Measurements from ENCODE around the gene MPZL1. TPM values are rescaled to one million over a fixed set of nuclear protein-coding genes. Genes with fewer than 3 reads are reported as not detected.
"Not testable (repeated sequence)": the region's sequence is repeated elsewhere in the genome, so short reads cannot be mapped to it uniquely, and the experiment has no call there.

Gene MPZL1
- total RNA-seq, 1 experiment from 2014 or later = 273 TPM

DNA sequence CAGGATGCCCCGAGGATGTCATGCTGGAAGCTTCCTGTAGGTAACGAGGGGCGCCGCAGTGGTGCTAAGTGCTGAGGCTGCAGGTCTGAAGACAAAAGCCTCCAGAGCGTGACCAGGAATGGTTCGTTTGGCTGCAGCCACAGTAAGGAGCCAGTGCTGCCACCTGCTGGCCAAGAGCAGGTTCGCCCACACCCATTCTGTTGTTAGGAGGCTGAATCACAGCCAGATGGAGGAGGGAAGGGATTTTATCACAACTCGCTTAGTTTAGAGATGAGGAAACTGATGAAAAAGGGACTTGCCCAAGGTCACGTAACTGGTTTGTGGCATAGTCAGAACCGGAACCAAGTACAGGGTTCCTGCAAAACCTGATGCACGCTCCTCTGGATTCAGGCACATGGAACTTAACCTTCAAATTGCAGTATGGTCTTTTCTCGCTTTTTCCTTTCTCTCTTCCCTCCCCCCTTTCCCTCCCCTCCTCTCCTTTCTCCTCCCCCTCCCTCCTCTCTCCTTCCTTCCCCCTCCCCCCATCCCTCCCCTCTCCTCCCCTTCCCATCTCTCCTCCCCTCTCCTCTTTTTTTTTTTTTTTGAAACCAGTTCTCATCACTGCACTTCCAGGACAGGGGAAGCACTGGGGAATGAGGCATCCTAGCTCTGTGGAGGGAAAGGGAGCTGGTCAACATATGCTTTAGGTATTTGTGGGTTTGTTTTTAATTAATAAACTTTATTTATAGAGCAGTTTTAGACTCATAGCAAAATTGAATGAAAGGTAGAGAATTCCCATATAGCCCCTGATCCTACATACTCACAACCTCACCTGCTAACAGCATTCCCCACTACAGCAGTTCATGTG lies 81.8 kb downstream of the MPZL1 start:
- no peaks in the 10 kb centered on the region for H3K9me3 Mint-ChIP-seq (ENCODE audit: unreplicated experiment)
- H3K4me3 Mint-ChIP-seq (ENCODE audit: unreplicated experiment) = peak overlapping the region; percentile 35
- peak overlapping the region; percentile 45 for H3K27ac Mint-ChIP-seq (ENCODE audit: unreplicated experiment)
- BruUV-seq (replicated peaks) = no TSS peak
- peak; percentile 90 to 91 for DNase-seq
- TF ChIP-seq, protein P1, sequence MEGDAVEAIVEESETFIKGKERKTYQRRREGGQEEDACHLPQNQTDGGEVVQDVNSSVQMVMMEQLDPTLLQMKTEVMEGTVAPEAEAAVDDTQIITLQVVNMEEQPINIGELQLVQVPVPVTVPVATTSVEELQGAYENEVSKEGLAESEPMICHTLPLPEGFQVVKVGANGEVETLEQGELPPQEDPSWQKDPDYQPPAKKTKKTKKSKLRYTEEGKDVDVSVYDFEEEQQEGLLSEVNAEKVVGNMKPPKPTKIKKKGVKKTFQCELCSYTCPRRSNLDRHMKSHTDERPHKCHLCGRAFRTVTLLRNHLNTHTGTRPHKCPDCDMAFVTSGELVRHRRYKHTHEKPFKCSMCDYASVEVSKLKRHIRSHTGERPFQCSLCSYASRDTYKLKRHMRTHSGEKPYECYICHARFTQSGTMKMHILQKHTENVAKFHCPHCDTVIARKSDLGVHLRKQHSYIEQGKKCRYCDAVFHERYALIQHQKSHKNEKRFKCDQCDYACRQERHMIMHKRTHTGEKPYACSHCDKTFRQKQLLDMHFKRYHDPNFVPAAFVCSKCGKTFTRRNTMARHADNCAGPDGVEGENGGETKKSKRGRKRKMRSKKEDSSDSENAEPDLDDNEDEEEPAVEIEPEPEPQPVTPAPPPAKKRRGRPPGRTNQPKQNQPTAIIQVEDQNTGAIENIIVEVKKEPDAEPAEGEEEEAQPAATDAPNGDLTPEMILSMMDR (IDR thresholded peaks at IDR 0.05; ENCODE audit: insufficient read depth in 1 of 2, low read depth in 1 of 2, low read length in 1 of 2, severe bottlenecking in 1 of 2, unreplicated experiment in 1 of 2) = peak; percentile 86 to 87
- peaks cover 46% of the 10 kb centered on the region for H3K4me1 Mint-ChIP-seq (ENCODE audit: low read depth, unreplicated experiment)
- Histone ChIP-seq H3K36me3 (ENCODE audit: control insufficient read depth, insufficient read depth, low read length) (no peaks in the 10 kb centered on the region; the same call in 1 of the 2 replicates), H3K9me3 (no peaks in the 10 kb centered on the region), H3K4me3 (ENCODE audit: low read depth, low read length) (no peak overlapping the region), H3K27me3 (replicated peaks; ENCODE audit: control insufficient read depth, insufficient read depth, low read length) (no peaks in the 10 kb centered on the region), H3K4me1 (peaks cover 32% of the 10 kb centered on the region)
- intact Hi-C loops (cut with micrococcal nuclease; ENCODE audit: unreplicated experiment) = loop anchor here (1.0 to 5.0 kb wide), 6 partner anchors 64 to 279 kb away; partner anchors contain the start of gene MPZL1
- H3K36me3 Mint-ChIP-seq (ENCODE audit: insufficient read depth, unreplicated experiment) = peaks cover 78% of the 10 kb centered on the region
- ChIA-PET CTCF (interaction anchor here (0.5 kb wide), 1 partner anchor 243 kb away, joined by 3 read pairs; no protein-coding TSS in a partner anchor), POLR2A (no interaction called here)
- no peaks in the 10 kb centered on the region for H3K27me3 Mint-ChIP-seq (ENCODE audit: insufficient read depth, unreplicated experiment)

GRCh38 chr1:167805041-167805556 lies 83.3 kb downstream of the MPZL1 start:
- no TSS peak for BruUV-seq (replicated peaks)
- Histone ChIP-seq H3K4me3 (ENCODE audit: low read depth, low read length) (no peak overlapping the region), H3K36me3 (ENCODE audit: control insufficient read depth, insufficient read depth, low read length) (no peaks in the 10 kb centered on the region; the same call in 1 of the 2 replicates), H3K9me3 (no peaks in the 10 kb centered on the region), H3K27me3 (replicated peaks; ENCODE audit: control insufficient read depth, insufficient read depth, low read length) (no peaks in the 10 kb centered on the region), H3K4me1 (peaks cover 23% of the 10 kb centered on the region)
- Mint-ChIP-seq H3K27me3 (ENCODE audit: insufficient read depth, unreplicated experiment) (no peaks in the 10 kb centered on the region), H3K4me3 (ENCODE audit: unreplicated experiment) (no peak overlapping the region), H3K27ac (ENCODE audit: unreplicated experiment) (peak overlapping the region; percentile 76), H3K36me3 (ENCODE audit: insufficient read depth, unreplicated experiment) (peaks cover 65% of the 10 kb centered on the region), H3K9me3 (ENCODE audit: unreplicated experiment) (no peaks in the 10 kb centered on the region), H3K4me1 (ENCODE audit: low read depth, unreplicated experiment) (peaks cover 41% of the 10 kb centered on the region)
- ChIA-PET POLR2A (no interaction called here), CTCF (no interaction called here)
- intact Hi-C loops (cut with micrococcal nuclease; ENCODE audit: unreplicated experiment) = no loop called here
- TF ChIP-seq, protein P1 (IDR thresholded peaks at IDR 0.05; ENCODE audit: insufficient read depth in 1 of 2, low read depth in 1 of 2, low read length in 1 of 2, severe bottlenecking in 1 of 2, unreplicated experiment in 1 of 2) = no peak
- DNase-seq = no peak

DNA sequence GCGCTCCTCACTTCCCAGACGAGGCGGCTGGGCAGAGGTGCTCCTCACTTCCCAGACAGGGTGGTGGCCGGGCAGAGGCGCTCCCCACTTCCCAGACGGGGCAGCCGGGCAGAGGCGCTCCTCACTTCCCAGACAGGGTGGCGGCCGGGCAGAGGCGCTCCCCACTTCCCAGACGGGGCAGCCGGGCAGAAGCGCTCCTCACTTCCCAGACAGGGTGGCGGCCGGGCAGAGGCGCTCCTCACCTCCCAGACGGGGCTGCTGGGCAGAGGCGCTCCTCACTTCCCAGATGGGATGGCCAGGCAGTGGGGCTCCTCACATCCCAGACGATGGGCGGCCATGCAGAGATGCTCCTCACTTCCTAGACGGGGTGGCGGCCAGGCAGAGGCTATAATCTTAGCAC lies 84.5 kb downstream of the MPZL1 start:
- Mint-ChIP-seq H3K4me1 (ENCODE audit: low read depth, unreplicated experiment) (peaks cover 29% of the 10 kb centered on the region), H3K27ac (ENCODE audit: unreplicated experiment) (peak overlapping the region; percentile 76), H3K36me3 (ENCODE audit: insufficient read depth, unreplicated experiment) (peaks cover 56% of the 10 kb centered on the region)
- H3K4me3 Mint-ChIP-seq (ENCODE audit: unreplicated experiment); CTCF ChIA-PET; DNase-seq; H3K4me3 ChIP-seq (ENCODE audit: low read depth, low read length); intact Hi-C loops (cut with micrococcal nuclease; ENCODE audit: unreplicated experiment); H3K27me3 Mint-ChIP-seq (ENCODE audit: insufficient read depth, unreplicated experiment); POLR2A ChIA-PET; H3K9me3 Mint-ChIP-seq (ENCODE audit: unreplicated experiment); H3K27me3 ChIP-seq (replicated peaks; ENCODE audit: control insufficient read depth, insufficient read depth, low read length); H3K36me3 ChIP-seq (ENCODE audit: control insufficient read depth, insufficient read depth, low read length); BruUV-seq (replicated peaks); H3K9me3 ChIP-seq: not testable (repeated sequence)
- H3K4me1 ChIP-seq = peaks cover 17% of the 10 kb centered on the region

DNA sequence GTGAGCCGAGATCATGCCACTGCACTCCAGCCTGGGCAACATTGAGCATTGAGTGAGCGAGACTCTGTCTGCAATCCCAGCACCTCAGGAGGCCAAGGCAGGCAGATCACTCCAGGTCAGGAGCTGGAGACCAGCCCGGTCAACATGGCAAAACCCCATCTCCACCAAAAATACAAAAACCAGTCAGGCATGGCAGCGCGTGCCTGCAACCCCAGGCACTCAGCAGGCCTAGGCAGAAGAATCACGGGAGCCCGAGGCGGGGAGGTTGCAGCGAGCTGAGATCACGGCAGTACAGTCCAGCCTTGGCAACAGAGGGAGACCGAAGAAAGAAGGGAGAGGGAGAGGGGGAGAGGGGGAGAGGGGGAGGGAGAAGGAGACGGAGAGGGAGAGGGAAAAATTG lies 84.9 kb downstream of the MPZL1 start:
- BruUV-seq (replicated peaks); H3K27me3 Mint-ChIP-seq (ENCODE audit: insufficient read depth, unreplicated experiment); intact Hi-C loops (cut with micrococcal nuclease; ENCODE audit: unreplicated experiment): not testable (repeated sequence)

More for the DNA sequence above, 84.9 kb downstream of the MPZL1 start:
- Mint-ChIP-seq H3K36me3 (ENCODE audit: insufficient read depth, unreplicated experiment) (peaks cover 53% of the 10 kb centered on the region), H3K4me1 (ENCODE audit: low read depth, unreplicated experiment) (peaks cover 27% of the 10 kb centered on the region), H3K27ac (ENCODE audit: unreplicated experiment) (peak overlapping the region; percentile 76)
- DNase-seq; POLR2A ChIA-PET; H3K9me3 Mint-ChIP-seq (ENCODE audit: unreplicated experiment); H3K9me3 ChIP-seq; H3K4me3 Mint-ChIP-seq (ENCODE audit: unreplicated experiment); H3K36me3 ChIP-seq (ENCODE audit: control insufficient read depth, insufficient read depth, low read length); H3K27me3 ChIP-seq (replicated peaks; ENCODE audit: control insufficient read depth, insufficient read depth, low read length); H3K4me3 ChIP-seq (ENCODE audit: low read depth, low read length): not testable (repeated sequence)
- H3K4me1 ChIP-seq = peaks cover 17% of the 10 kb centered on the region
- CTCF ChIA-PET = interaction anchor here (0.7 kb wide), 1 partner anchor 120 kb away, joined by 3 read pairs; no protein-coding TSS in a partner anchor
